HUES64 (cell line): ENCODE results near the gene ESM1.

Source experiments
- H3K27ac ChIP-seq: 2 replicates; pipeline ENCODE4 v1.7.0; 2013; ENCODE audit warnings: low read depth, low read length, inconsistent platforms
- H3K27me3 ChIP-seq: 2 replicates; pipeline ENCODE4 v1.6.1; 2013; ENCODE audit warnings: mild to moderate bottlenecking, low read length; ENCODE audit not compliant: insufficient read depth
- H3K36me3 ChIP-seq: 2 replicates; pipeline ENCODE4 v1.6.1; 2013; ENCODE audit warnings: mild to moderate bottlenecking, low read length; ENCODE audit not compliant: insufficient read depth
- H3K4me1 ChIP-seq: 2 replicates; pipeline ENCODE4 v1.6.1; 2013; ENCODE audit warnings: mild to moderate bottlenecking, low read length, moderate library complexity; ENCODE audit not compliant: insufficient read depth
- H3K4me3 ChIP-seq: 2 replicates; pipeline ENCODE4 v1.5.1; 2013; ENCODE audit warnings: mild to moderate bottlenecking, low read length, moderate library complexity
- H3K9ac ChIP-seq: 2 replicates; pipeline ENCODE4 v1.6.1; 2013; ENCODE audit warnings: mild to moderate bottlenecking, low read depth, low read length
- H3K9me3 ChIP-seq: 2 replicates; pipeline ENCODE4 v1.6.1; 2013; ENCODE audit warnings: low read depth, low read length; ENCODE audit not compliant: insufficient read depth
- WGBS: fragments of 150-250, 120-280 bp; methylation state at CpG from one replicate; pipeline ENCODE4 v1.1.7; 2013; ENCODE audit warnings: missing lambda C conversion rate; 5-methylcytosine and 5-hydroxymethylcytosine counted together

ESM1 gene

DNA sequence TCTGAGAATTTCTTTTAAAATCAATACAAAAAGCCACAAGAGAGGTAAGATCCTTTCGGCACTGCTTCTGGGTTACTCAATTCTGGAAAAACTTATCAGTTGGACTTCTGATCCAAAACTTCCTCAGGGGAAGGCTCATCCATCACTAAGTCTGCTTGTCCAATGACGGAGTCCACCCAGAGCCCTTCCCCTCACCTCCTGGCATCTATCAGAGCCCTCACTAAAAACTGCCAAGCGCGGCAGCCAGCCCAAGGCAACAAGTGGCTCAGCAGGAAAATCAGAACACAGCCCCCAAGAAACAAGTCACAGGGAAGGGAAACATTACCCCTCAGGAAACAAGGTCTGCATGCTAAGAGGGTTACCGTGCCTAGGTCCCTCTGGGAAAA lies 869 bp upstream of the ESM1 start:
- no peak overlapping the region for H3K27ac ChIP-seq
- no peak overlapping the region for H3K9ac ChIP-seq
- H3K4me1 ChIP-seq = peaks cover 25% of the 10 kb centered on the region
- H3K9me3 ChIP-seq = no peaks in the 10 kb centered on the region
- H3K27me3 ChIP-seq = no peaks in the 10 kb centered on the region
- 78% methylated on average over 5 of the region's 5 CpGs for WGBS
- no peaks in the 10 kb centered on the region for H3K36me3 ChIP-seq
- no peak overlapping the region for H3K4me3 ChIP-seq

DNA sequence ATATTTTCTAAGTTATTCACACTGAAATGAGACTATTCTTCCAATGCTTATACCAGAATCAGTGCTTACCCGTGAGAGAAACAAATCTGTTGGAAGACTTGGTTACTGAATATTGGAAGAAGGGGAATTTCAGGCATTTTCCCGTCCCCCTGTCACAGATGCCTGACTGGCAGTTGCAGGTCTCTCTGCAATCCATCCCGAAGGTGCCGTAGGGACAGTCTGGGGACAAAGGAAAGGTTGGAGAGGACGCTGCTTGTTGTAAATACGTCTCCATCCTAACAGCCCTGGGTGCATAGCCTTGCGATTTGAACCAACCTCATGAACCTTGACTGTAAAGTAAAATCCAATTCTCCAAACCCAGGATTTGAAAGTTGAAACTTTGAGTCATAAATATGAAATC lies 3.5 kb downstream of the ESM1 start:
- no peak overlapping the region for H3K4me3 ChIP-seq
- WGBS = 77% methylated on average over 7 of the region's 7 CpGs
- H3K4me1 ChIP-seq = peaks cover 11% of the 10 kb centered on the region; the same call in 1 of the 2 replicates
- H3K27me3 ChIP-seq = no peaks in the 10 kb centered on the region
- no peak overlapping the region for H3K27ac ChIP-seq
- no peaks in the 10 kb centered on the region for H3K9me3 ChIP-seq
- H3K9ac ChIP-seq = no peak overlapping the region
- H3K36me3 ChIP-seq = no peaks in the 10 kb centered on the region

DNA sequence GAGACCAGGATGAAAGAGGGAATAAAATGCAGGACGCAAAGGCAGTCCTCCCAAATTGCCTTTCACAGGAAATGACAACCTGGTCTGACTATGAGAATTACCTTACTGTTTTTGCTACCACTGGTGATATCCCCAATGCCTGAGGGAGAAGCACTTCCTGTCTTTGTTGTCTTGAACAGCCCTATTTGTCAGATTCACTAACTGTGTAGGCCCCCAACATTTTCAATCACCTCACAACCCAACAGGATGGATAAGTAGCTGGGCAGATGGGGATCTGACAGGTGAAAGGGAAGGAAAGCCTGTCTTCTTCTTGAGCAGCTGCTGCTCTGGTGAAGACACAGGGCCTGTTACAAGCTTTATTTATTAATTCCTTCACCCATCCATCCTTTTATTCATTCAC lies 9.7 kb downstream of the ESM1 start:
- H3K9ac ChIP-seq = no peak overlapping the region
- no peak overlapping the region for H3K4me3 ChIP-seq
- 91% methylated on average over 1 of the region's 1 CpG for WGBS
- H3K27me3 ChIP-seq = no peaks in the 10 kb centered on the region
- H3K36me3 ChIP-seq = no peaks in the 10 kb centered on the region
- no peaks in the 10 kb centered on the region for H3K4me1 ChIP-seq
- no peak overlapping the region for H3K27ac ChIP-seq
- no peaks in the 10 kb centered on the region for H3K9me3 ChIP-seq

DNA sequence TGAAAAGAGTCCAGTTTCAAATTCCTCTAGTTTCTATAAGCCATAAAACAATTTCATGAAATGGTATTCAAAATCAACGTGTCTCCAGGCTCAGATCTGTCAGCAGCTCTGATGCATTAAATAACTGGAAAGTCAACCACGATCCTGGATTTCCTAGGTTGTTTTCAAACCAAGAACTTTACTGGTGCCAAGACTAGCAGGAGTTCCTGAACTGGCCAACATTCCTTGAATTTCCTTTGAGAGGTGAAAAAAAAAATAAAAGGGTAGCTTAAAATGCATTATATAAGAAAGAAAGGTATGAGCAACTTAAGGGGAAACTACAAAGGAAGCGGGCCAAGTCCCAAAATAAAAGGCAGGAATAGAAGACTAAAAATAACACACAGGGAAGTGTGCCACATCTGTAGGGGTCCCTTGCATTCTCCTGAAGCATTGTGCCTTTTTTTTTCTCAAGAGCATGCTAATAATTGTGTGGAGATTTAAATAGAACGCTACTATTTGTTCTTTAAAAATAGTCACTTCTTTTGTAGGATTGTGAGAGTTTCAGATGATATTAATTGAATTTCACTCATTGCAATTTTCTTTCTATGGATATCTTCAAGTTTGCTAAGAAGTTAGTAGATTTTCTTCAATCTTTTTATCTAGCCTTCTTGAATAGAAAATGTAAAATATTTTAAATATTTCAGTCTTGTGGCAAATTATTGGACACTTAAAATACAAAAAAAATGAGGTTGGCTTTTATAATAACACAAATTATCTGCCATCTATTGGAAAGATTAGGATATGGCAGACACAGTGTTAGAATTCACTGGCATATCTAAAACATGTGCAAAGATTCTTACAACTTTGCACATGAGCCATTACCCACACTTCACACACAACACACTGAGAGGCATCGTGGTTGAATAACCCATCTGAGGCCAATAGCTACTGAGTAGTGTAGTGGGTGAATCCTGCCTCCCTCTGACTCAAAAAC lies 15.3 kb downstream of the ESM1 start:
- H3K4me1 ChIP-seq = no peaks in the 10 kb centered on the region; the same call in 1 of the 2 replicates
- no peak overlapping the region for H3K27ac ChIP-seq
- 92% methylated on average over 4 of the region's 5 CpGs for WGBS
- H3K4me3 ChIP-seq = no peak overlapping the region
- no peaks in the 10 kb centered on the region for H3K36me3 ChIP-seq
- no peaks in the 10 kb centered on the region for H3K27me3 ChIP-seq
- H3K9me3 ChIP-seq = no peaks in the 10 kb centered on the region
- no peak overlapping the region for H3K9ac ChIP-seq

DNA sequence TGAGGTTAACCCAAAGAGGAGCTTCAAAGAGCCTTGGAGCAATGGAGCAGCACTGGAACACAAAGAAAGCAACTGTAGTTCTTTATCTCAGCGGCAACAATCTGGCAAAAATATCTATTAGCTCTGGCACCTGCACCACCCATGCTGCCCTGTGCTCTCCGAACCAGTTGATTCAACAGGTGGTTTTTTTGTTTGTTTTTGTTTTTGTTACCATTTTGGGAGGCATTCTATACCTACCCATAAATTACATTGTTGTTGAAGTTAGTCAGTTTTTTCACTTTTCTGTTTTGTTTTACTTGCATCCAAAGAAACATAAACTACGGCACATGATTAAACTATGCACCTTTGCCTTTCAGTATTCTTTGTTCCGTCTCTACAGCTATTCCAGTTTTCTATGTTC lies 16.2 kb downstream of the ESM1 start:
- no peak overlapping the region for H3K9ac ChIP-seq
- no peak overlapping the region for H3K27ac ChIP-seq
- no peaks in the 10 kb centered on the region; the same call in 1 of the 2 replicates for H3K4me1 ChIP-seq
- H3K36me3 ChIP-seq = no peaks in the 10 kb centered on the region
- no peaks in the 10 kb centered on the region for H3K27me3 ChIP-seq
- H3K4me3 ChIP-seq = no peak overlapping the region
- H3K9me3 ChIP-seq = no peaks in the 10 kb centered on the region
- WGBS = 96% methylated on average over 3 of the region's 4 CpGs

DNA sequence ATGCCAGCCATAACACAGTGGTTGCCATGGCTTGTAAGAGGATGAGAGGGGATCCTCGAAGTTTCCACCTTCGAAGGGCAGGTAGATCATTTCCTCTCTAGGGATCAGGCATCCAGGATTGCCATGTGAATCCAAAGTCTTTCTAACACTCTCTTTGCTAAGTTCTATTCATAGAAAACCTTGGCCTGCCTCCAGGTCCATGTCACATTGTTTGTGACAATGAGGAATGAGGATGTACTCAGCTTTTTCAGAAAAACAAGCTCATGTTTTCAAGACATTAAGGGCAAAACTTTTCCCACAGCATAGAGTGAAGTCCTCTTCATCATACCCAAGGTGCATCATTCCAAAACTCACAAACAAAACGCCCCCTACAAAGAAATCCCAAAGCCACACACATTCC lies 19.6 kb downstream of the ESM1 start:
- Histone ChIP-seq H3K4me1 (no peaks in the 10 kb centered on the region; the same call in 1 of the 2 replicates), H3K27me3 (no peaks in the 10 kb centered on the region), H3K9me3 (no peaks in the 10 kb centered on the region), H3K4me3 (no peak overlapping the region), H3K9ac (no peak overlapping the region), H3K27ac (no peak overlapping the region), H3K36me3 (no peaks in the 10 kb centered on the region)
- WGBS = 88% methylated on average over 3 of the region's 3 CpGs

DNA sequence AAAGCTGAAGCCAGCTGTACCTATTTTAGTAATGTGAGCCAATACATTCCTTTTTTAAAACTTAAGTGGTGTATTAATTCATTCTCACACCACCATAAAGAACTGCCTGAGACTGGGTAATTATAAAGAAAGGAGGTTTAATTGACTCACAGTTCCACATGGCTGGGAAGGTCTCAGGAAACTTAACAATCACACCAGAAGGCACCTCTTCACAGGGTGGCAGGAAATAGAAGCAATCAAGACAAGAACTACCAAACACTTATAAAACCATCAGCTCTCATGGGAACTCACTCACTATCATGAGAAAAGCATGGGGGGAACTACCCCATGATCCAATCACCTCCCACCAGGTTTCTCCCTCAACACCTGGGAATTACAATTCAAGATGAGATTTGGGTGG lies 21.0 kb downstream of the ESM1 start:
- Histone ChIP-seq H3K9ac (no peak overlapping the region), H3K27me3 (no peaks in the 10 kb centered on the region), H3K4me3 (no peak overlapping the region), H3K9me3 (no peaks in the 10 kb centered on the region), H3K36me3 (no peaks in the 10 kb centered on the region), H3K4me1 (no peaks in the 10 kb centered on the region), H3K27ac (no peak overlapping the region)

DNA sequence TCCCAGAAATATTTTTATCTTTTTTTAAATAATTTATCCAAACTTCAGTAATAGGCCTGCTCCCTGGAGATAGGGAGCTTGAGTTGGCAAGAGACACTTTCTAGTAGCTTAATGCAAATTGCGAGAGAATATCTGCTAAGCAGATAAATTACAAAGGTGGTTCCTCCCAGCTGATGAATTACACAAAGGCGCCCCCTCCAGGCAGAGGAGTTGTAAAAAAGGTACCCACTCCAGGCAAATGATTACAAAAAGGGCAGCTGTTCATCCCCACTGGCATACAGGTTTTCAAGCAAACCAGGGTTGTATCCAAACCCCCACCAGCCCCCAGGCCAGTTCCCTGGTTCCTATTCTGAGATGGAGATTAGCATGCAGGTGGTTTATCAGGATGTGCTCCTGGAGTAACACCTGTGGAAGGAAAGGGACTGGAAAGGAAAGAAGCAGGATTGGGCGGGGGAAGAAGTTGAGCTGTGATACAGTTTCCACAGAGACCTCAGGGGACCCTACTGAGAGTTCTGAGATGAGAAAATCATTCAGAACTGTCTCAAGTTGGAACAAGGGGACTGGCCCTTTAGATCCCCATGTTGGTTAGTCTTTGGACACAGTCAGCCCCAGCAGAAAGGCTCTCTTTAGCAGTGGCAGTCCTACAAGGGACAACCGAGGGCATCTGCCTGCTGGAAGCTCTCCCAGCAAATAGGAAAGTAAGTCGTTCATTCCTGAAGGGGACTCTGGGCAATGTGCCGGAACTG lies 25.5 kb downstream of the ESM1 start:
- Histone ChIP-seq H3K27ac (no peak overlapping the region), H3K27me3 (no peaks in the 10 kb centered on the region), H3K36me3 (no peaks in the 10 kb centered on the region), H3K4me3 (no peak overlapping the region), H3K9ac (no peak overlapping the region), H3K4me1 (no peaks in the 10 kb centered on the region), H3K9me3 (no peaks in the 10 kb centered on the region)
- 83% methylated on average over 6 of the region's 6 CpGs for WGBS

DNA sequence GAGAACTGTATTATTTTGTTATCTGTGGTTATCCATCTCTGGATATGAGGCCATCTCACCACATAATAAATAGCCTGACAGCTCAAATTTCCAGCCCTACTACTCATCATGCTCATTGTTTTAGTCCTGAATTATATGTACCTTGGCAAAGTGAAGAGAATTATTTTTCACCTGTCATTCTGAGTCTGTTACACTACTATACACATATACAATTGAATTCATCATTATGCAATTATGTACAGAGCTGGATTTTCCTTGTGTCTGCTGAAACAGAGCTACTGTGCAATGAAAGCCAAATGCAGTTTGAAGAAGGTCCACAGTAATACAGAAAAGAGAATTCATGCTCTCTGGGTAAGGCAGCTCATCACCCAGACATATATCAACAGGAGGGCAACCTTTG lies 28.5 kb downstream of the ESM1 start:
- Histone ChIP-seq H3K4me3 (no peak overlapping the region), H3K9me3 (no peaks in the 10 kb centered on the region), H3K9ac (no peak overlapping the region), H3K36me3 (no peaks in the 10 kb centered on the region), H3K27me3 (no peaks in the 10 kb centered on the region), H3K27ac (no peak overlapping the region), H3K4me1 (no peaks in the 10 kb centered on the region)

DNA sequence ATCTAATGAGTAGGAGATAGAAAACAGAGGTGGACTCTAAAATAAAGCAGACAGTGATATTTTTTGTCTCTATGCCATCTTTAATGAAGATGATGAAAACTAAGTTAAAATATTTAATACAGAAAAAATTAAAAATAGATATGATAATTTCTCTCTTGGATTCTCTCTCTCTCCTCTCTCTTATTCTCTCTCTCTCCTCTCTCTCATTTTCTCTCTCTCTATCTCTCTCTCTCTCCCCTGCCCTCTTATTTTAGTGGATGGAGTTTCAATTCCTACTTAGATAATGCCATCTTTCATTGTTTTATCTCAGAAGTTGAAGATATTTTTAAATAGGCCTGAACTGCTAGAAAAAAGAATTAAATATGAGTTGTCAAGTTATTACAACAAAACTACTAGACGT lies 38.2 kb downstream of the ESM1 start:
- Histone ChIP-seq H3K27me3 (no peaks in the 10 kb centered on the region), H3K27ac (no peak overlapping the region), H3K4me3 (no peak overlapping the region), H3K4me1 (no peaks in the 10 kb centered on the region), H3K9ac (no peak overlapping the region), H3K9me3 (no peaks in the 10 kb centered on the region), H3K36me3 (no peaks in the 10 kb centered on the region)
- 100% methylated on average over 1 of the region's 1 CpG for WGBS

DNA sequence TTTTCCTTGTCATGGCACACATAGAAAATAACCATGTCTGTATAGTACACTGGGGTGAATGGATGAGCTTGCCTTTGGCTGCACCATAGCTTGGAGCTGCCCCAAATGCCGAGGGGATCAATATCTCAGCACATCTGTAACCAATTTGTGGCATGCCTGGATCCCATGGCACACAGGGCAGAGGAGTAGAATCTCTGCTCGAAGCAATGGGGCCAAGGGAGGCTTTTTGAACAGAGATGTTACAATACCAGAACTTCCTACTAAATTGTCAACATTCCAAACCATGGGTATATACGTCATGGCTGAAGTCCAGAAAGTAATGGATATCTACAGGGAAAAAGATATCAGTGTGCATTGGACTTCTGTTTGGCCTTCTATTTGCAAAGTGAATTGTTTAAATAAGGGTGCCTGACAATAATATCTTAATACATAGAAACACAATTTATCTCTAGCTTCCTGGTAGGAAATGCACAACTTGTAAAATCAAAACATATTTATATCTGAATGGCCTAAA lies 39.0 kb downstream of the ESM1 start:
- WGBS = 99% methylated on average over 3 of the region's 3 CpGs
- no peak overlapping the region for H3K27ac ChIP-seq
- H3K4me3 ChIP-seq = no peak overlapping the region
- no peaks in the 10 kb centered on the region for H3K36me3 ChIP-seq
- no peaks in the 10 kb centered on the region for H3K27me3 ChIP-seq
- H3K9me3 ChIP-seq = no peaks in the 10 kb centered on the region
- H3K4me1 ChIP-seq = no peaks in the 10 kb centered on the region
- no peak overlapping the region for H3K9ac ChIP-seq
